Spleen (tissue), 7 donors: ENCODE measurements around the gene TGFB1.

Source experiments
- CTCF ChIP-seq, 11 experiments: fragments of 200-600 bp in 7 of 11; fragments of 450-650 bp in 4 of 11; sonication (generic) in 4 of 11; IDR thresholded peaks in 8 of 11; conservative IDR thresholded peaks in 3 of 11; 1 replicate in 7 of 11; 2 replicates in 4 of 11; pipeline versions ENCODE4 v1.4.0 to v1.8.0; 2016 to 2021; ENCODE audit warnings: antibody characterized with exemption in 11 of 11, inconsistent platforms in 4 of 11, mild to moderate bottlenecking in 1 of 11
- POLR2A ChIP-seq, 3 donors: fragments of 450-650 bp; IDR thresholded peaks; one replicate each; pipeline ENCODE4 v1.5.1; 2017; ENCODE audit warnings: antibody characterized with exemption in 3 of 3, mild to moderate bottlenecking in 1 of 3
- donor health status: DM: no; HTN: no; CAD: no; lungs with moderate emphysema.
- donor health status: DM: no; HTN: no; CAD: no.
- donor health status: DM: no; HTN: no; CAD: no.

GRCh38 chr19:41355035-41355434, 1.3 kb upstream of the TGFB1 start:
- TF ChIP-seq CTCF (IDR thresholded peaks at IDR 0.05 in 8 of 11, conservative IDR thresholded peaks at IDR 0.05 in 3 of 11) = no peak
- no peak for TF ChIP-seq POLR2A (IDR thresholded peaks at IDR 0.05)
